LNCaP clone FGC (cell line): ENCODE data around the gene FILIP1L.

ENCODE experiments used
- DNase-seq: peaks from one replicate; pipeline ENCODE4 v3.0.0-alpha.2; 2011; ENCODE audit warnings: low read depth
- H3K4me3 ChIP-seq: 2 replicates; pipeline ENCODE4 v1.5.1; 2011; ENCODE audit warnings: mild to moderate bottlenecking, low read depth, low read length, control low read depth
- CTCF ChIP-seq: IDR thresholded peaks from 2 replicates; pipeline ENCODE4 v1.5.1; 2012; ENCODE audit warnings: mild to moderate bottlenecking; ENCODE audit not compliant: control insufficient read depth, insufficient read depth; ENCODE audit errors: extremely low read depth

FILIP1L gene

GRCh38 chr3:99966662-99967416 lies 147.5 kb downstream of the FILIP1L start:
- H3K4me3 ChIP-seq = no peak overlapping the region
- TF ChIP-seq CTCF = no peak
- no peak for DNase-seq

- TF ChIP-seq CTCF = no peak
- no peak for DNase-seq
- H3K4me3 ChIP-seq = no peak overlapping the region
Observed at GRCh38 chr3:99965681-99966408, 148.5 kb downstream of the FILIP1L start.

GRCh38 chr3:99965077-99965476 lies 149.2 kb downstream of the FILIP1L start:
- DNase-seq = no peak
- no peak overlapping the region for H3K4me3 ChIP-seq
- TF ChIP-seq CTCF = no peak

GRCh38 chr3:99962703-99963102 lies 151.6 kb downstream of the FILIP1L start:
- no peak for DNase-seq
- TF ChIP-seq CTCF = no peak
- H3K4me3 ChIP-seq = no peak overlapping the region

- no peak overlapping the region for H3K4me3 ChIP-seq
- TF ChIP-seq CTCF = no peak
- DNase-seq = no peak
Observed at GRCh38 chr3:99961756-99962515, 152.4 kb downstream of the FILIP1L start.

GRCh38 chr3:99960941-99961340 lies 153.4 kb downstream of the FILIP1L start:
- H3K4me3 ChIP-seq = no peak overlapping the region
- no peak for DNase-seq
- no peak for TF ChIP-seq CTCF
